ENCODE data around the gene CSF2. TPM values are rescaled to one million over a fixed set of nuclear protein-coding genes. Genes with fewer than 3 reads are reported as not detected.

CSF2 gene
- total RNA-seq, 1 donor from 2014 or later, result not detected

- Histone ChIP-seq H3K27me3 (ENCODE audit: control insufficient read depth, insufficient read depth, low read length) (no peaks in the 10 kb centered on the region), H3K4me3 (ENCODE audit: low read depth, low read length) (no peak overlapping the region), H3K36me3 (ENCODE audit: control insufficient read depth, insufficient read depth, low read length) (no peaks in the 10 kb centered on the region)
- FAIRE-seq (no peak), DNase-seq (ENCODE audit: low read depth) (no peak)
- TF ChIP-seq, protein P1, sequence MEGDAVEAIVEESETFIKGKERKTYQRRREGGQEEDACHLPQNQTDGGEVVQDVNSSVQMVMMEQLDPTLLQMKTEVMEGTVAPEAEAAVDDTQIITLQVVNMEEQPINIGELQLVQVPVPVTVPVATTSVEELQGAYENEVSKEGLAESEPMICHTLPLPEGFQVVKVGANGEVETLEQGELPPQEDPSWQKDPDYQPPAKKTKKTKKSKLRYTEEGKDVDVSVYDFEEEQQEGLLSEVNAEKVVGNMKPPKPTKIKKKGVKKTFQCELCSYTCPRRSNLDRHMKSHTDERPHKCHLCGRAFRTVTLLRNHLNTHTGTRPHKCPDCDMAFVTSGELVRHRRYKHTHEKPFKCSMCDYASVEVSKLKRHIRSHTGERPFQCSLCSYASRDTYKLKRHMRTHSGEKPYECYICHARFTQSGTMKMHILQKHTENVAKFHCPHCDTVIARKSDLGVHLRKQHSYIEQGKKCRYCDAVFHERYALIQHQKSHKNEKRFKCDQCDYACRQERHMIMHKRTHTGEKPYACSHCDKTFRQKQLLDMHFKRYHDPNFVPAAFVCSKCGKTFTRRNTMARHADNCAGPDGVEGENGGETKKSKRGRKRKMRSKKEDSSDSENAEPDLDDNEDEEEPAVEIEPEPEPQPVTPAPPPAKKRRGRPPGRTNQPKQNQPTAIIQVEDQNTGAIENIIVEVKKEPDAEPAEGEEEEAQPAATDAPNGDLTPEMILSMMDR (IDR thresholded peaks at IDR 0.05; ENCODE audit: insufficient read depth, low read length, severe bottlenecking), result no peak
Observed at GRCh38 chr5:132087661-132088060, 14.1 kb downstream of the CSF2 start.

- H3K4me3 ChIP-seq (ENCODE audit: low read depth, low read length), result no peak overlapping the region
- H3K36me3 ChIP-seq (ENCODE audit: control insufficient read depth, insufficient read depth, low read length), result no peaks in the 10 kb centered on the region
- no peak for FAIRE-seq
- TF ChIP-seq, protein P1 (IDR thresholded peaks at IDR 0.05; ENCODE audit: insufficient read depth, low read length, severe bottlenecking), result no peak
- no peaks in the 10 kb centered on the region for H3K27me3 ChIP-seq (ENCODE audit: control insufficient read depth, insufficient read depth, low read length)
- DNase-seq (ENCODE audit: low read depth), result peak; percentile 68
Observed at GRCh38 chr5:132089363-132089762, 15.8 kb downstream of the CSF2 start.

DNA sequence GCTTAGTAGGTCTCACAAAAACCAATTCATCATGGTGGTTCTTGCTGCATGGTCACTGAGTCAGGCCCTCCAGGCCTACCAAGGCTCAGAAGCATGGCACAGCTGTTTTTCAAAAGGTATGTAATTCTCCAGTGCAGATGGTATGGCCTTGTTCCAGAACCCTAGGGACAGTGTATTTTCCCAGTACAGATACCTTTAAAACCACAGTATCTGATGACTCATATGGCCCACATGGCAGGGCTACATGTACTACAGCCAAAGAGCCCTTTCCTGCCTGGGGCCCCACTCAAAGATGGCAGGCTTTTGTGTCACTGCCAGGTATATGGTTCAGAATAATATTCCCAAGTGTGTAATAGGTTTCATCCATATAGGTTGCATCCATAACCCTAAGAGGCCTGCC, 16.5 kb downstream of the CSF2 start:
- TF ChIP-seq, protein P1 (IDR thresholded peaks at IDR 0.05; ENCODE audit: insufficient read depth, low read length, severe bottlenecking), result no peak
- Histone ChIP-seq H3K36me3 (ENCODE audit: control insufficient read depth, insufficient read depth, low read length) (no peaks in the 10 kb centered on the region), H3K4me3 (ENCODE audit: low read depth, low read length) (no peak overlapping the region), H3K27me3 (ENCODE audit: control insufficient read depth, insufficient read depth, low read length) (no peaks in the 10 kb centered on the region)
- FAIRE-seq (no peak), DNase-seq (ENCODE audit: low read depth) (peak; percentile 90)

- no peaks in the 10 kb centered on the region for H3K27me3 ChIP-seq (ENCODE audit: control insufficient read depth, insufficient read depth, low read length)
- no peaks in the 10 kb centered on the region for H3K36me3 ChIP-seq (ENCODE audit: control insufficient read depth, insufficient read depth, low read length)
- DNase-seq (ENCODE audit: low read depth), result no peak
- no peak for FAIRE-seq
- TF ChIP-seq, protein P1 (IDR thresholded peaks at IDR 0.05; ENCODE audit: insufficient read depth, low read length, severe bottlenecking), result no peak
- no peak overlapping the region for H3K4me3 ChIP-seq (ENCODE audit: low read depth, low read length)
Observed at GRCh38 chr5:132093271-132093670, 19.7 kb downstream of the CSF2 start.

DNA sequence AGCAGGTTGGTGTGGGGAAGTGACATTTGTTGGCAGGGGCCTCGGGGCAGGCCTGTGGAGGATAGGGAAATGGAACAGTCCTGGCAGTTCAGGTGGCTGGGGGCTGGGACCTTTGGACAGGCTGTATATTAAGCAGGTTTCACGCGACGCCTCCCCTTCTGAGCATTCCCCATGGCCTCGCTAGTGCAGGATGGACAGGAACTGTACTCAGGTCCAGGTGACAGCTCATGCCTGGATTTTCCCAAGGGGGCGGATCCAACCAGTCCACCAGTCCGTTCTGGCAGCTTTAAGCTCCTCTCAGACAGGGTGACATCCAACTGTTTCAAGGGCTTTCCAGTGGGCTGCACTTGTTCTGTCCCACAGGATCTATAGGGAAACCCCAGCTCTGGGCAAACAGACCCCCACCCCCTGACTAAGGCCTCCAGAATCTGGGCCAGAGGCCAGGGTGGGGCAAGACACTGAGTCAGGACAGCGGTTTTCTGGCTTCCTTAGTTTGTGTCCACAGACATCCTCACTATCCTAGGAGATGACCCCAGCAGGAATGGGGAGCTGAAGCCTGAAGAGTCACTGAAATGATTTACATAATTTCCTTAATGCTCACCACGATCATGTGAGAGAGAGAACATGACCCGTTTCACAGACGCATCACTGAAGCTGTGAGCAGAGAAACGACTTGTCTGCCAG, 20.9 kb downstream of the CSF2 start:
- DNase-seq (ENCODE audit: low read depth) (peak; percentile 94), FAIRE-seq (peak; percentile 70)
- Histone ChIP-seq H3K36me3 (ENCODE audit: control insufficient read depth, insufficient read depth, low read length) (no peaks in the 10 kb centered on the region), H3K27me3 (ENCODE audit: control insufficient read depth, insufficient read depth, low read length) (no peaks in the 10 kb centered on the region), H3K4me3 (ENCODE audit: low read depth, low read length) (no peak overlapping the region)
- TF ChIP-seq, protein P1 (IDR thresholded peaks at IDR 0.05; ENCODE audit: insufficient read depth, low read length, severe bottlenecking), result no peak

DNA sequence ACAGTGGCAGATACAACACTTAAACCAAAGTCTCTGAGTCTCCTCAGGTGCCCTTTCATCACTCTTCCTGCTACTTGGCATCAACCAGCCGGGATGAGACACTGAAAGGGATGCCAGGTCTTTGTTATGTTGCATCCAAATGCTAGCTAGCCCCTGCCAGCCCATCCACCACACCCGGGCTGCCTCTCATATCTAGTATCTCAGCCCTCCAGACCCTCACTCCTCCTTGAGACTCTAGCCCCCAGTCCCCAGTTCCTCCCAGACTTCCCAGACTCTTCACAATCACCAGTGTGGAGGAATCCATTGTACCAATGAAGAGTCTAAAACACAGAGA, 21.5 kb downstream of the CSF2 start:
- FAIRE-seq, result no peak
- no peaks in the 10 kb centered on the region for H3K36me3 ChIP-seq (ENCODE audit: control insufficient read depth, insufficient read depth, low read length)

More for the DNA sequence above, 21.5 kb downstream of the CSF2 start:
- DNase-seq (ENCODE audit: low read depth), result no peak
- no peaks in the 10 kb centered on the region for H3K27me3 ChIP-seq (ENCODE audit: control insufficient read depth, insufficient read depth, low read length)
- no peak overlapping the region for H3K4me3 ChIP-seq (ENCODE audit: low read depth, low read length)
- TF ChIP-seq, protein P1 (IDR thresholded peaks at IDR 0.05; ENCODE audit: insufficient read depth, low read length, severe bottlenecking), result no peak

Measured in bronchial epithelial cell (primary cell).